ENCODE results near the gene LRRIQ4. TPM values are rescaled to one million over a fixed set of nuclear protein-coding genes. Genes with fewer than 3 reads are reported as not detected.

Gene LRRIQ4
- total RNA-seq, 1 donor from 2014 or later: not detected

DNA sequence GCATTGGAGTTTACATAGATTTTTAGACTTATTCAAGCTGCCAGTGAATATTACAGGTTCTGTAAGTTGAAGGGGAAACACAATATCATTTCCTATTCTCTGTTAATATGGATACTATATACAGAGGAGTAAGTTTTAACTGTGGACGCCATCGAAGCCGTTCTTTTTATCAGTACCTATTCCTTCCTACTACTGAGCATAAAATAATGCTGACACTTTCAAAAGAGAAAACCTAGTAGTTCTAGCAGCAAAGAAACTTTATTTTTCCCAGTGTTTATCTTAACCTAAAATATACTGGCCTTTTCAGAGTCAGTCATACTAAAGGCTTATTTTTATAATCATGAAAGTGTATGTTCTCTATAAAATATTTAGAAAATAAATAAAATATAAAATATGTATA is 42.8 kb downstream of the LRRIQ4 start:
- peaks cover 16% of the 10 kb centered on the region for H3K27me3 Mint-ChIP-seq (ENCODE audit: low read depth, unreplicated experiment)
- H3K79me2 ChIP-seq (ENCODE audit: insufficient read depth, low read length): no peaks in the 10 kb centered on the region
- H4K20me1 ChIP-seq (ENCODE audit: insufficient read depth, low read length): no peaks in the 10 kb centered on the region
- no peak overlapping the region for H3K4me3 Mint-ChIP-seq (ENCODE audit: unreplicated experiment)
- no peak for TF ChIP-seq EZH2 (IDR thresholded peaks at IDR 0.05; ENCODE audit: insufficient read depth, low read length)
- TF ChIP-seq, protein P1, sequence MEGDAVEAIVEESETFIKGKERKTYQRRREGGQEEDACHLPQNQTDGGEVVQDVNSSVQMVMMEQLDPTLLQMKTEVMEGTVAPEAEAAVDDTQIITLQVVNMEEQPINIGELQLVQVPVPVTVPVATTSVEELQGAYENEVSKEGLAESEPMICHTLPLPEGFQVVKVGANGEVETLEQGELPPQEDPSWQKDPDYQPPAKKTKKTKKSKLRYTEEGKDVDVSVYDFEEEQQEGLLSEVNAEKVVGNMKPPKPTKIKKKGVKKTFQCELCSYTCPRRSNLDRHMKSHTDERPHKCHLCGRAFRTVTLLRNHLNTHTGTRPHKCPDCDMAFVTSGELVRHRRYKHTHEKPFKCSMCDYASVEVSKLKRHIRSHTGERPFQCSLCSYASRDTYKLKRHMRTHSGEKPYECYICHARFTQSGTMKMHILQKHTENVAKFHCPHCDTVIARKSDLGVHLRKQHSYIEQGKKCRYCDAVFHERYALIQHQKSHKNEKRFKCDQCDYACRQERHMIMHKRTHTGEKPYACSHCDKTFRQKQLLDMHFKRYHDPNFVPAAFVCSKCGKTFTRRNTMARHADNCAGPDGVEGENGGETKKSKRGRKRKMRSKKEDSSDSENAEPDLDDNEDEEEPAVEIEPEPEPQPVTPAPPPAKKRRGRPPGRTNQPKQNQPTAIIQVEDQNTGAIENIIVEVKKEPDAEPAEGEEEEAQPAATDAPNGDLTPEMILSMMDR (IDR thresholded peaks at IDR 0.05; ENCODE audit: insufficient read depth, low read depth, low read length): no peak
- H3K4me3 ChIP-seq (ENCODE audit: insufficient read depth, low read depth, low read length): no peak overlapping the region
- no peak overlapping the region for H2AFZ ChIP-seq (ENCODE audit: low read depth, low read length)
- FAIRE-seq (no peak), DNase-seq (ENCODE audit: low read depth) (no peak)
- no peak overlapping the region for H3K27ac Mint-ChIP-seq (ENCODE audit: unreplicated experiment)
- H3K36me3 ChIP-seq (ENCODE audit: insufficient read depth, low read length): no peaks in the 10 kb centered on the region
- no peaks in the 10 kb centered on the region for H3K36me3 Mint-ChIP-seq (ENCODE audit: low read depth, unreplicated experiment)
- H3K27ac ChIP-seq (ENCODE audit: low read depth, low read length): no peak overlapping the region
- no peaks in the 10 kb centered on the region for H3K9me3 ChIP-seq (ENCODE audit: insufficient read depth, low read depth, low read length)
- H3K27me3 ChIP-seq (ENCODE audit: insufficient read depth, low read length): peaks cover 8% of the 10 kb centered on the region
- no peaks in the 10 kb centered on the region for H3K4me1 Mint-ChIP-seq (ENCODE audit: low read depth, unreplicated experiment)
- no peaks in the 10 kb centered on the region for H3K9me3 Mint-ChIP-seq (ENCODE audit: unreplicated experiment)
- H3K4me1 ChIP-seq (ENCODE audit: insufficient read depth, low read length): no peaks in the 10 kb centered on the region
- H3K9ac ChIP-seq (ENCODE audit: low read length): no peak overlapping the region
- H3K4me2 ChIP-seq (ENCODE audit: low read length): no peak overlapping the region

DNA sequence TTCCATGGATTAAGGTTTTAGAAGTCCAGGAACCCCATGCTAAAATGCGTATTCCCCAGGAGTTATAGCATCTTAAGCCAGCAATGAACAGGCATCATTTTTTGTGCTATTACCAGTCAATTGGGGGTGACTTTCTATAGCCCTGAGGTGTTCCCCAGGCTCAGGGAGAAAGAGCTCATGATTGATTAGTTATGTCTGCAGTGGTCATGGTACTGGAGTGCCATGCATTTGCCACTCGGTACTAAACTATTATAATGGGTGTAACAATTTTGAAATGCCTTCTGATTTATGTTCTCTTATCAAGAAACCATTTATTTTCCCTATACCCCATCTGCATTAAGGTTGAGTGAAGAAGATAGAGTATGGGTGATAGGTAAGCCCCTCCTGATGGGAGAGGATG is 45.1 kb downstream of the LRRIQ4 start:
- no peaks in the 10 kb centered on the region for H3K9me3 Mint-ChIP-seq (ENCODE audit: unreplicated experiment)
- Histone ChIP-seq H3K79me2 (ENCODE audit: insufficient read depth, low read length) (no peaks in the 10 kb centered on the region), H3K27me3 (ENCODE audit: insufficient read depth, low read length) (peaks cover 8% of the 10 kb centered on the region), H3K4me3 (ENCODE audit: insufficient read depth, low read depth, low read length) (no peak overlapping the region), H3K9ac (ENCODE audit: low read length) (no peak overlapping the region), H4K20me1 (ENCODE audit: insufficient read depth, low read length) (no peaks in the 10 kb centered on the region), H3K4me2 (ENCODE audit: low read length) (no peak overlapping the region), H2AFZ (ENCODE audit: low read depth, low read length) (no peak overlapping the region), H3K36me3 (ENCODE audit: insufficient read depth, low read length) (no peaks in the 10 kb centered on the region), H3K27ac (ENCODE audit: low read depth, low read length) (no peak overlapping the region), H3K9me3 (ENCODE audit: insufficient read depth, low read depth, low read length) (no peaks in the 10 kb centered on the region), H3K4me1 (ENCODE audit: insufficient read depth, low read length) (no peaks in the 10 kb centered on the region)
- DNase-seq (ENCODE audit: low read depth) (no peak), FAIRE-seq (no peak)
- H3K36me3 Mint-ChIP-seq (ENCODE audit: low read depth, unreplicated experiment): no peaks in the 10 kb centered on the region
- H3K27me3 Mint-ChIP-seq (ENCODE audit: low read depth, unreplicated experiment): peaks cover 16% of the 10 kb centered on the region
- H3K4me3 Mint-ChIP-seq (ENCODE audit: unreplicated experiment): no peak overlapping the region
- no peak overlapping the region for H3K27ac Mint-ChIP-seq (ENCODE audit: unreplicated experiment)
- no peaks in the 10 kb centered on the region for H3K4me1 Mint-ChIP-seq (ENCODE audit: low read depth, unreplicated experiment)
- TF ChIP-seq, protein P1 (IDR thresholded peaks at IDR 0.05; ENCODE audit: insufficient read depth, low read depth, low read length): no peak
- no peak for TF ChIP-seq EZH2 (IDR thresholded peaks at IDR 0.05; ENCODE audit: insufficient read depth, low read length)

DNA sequence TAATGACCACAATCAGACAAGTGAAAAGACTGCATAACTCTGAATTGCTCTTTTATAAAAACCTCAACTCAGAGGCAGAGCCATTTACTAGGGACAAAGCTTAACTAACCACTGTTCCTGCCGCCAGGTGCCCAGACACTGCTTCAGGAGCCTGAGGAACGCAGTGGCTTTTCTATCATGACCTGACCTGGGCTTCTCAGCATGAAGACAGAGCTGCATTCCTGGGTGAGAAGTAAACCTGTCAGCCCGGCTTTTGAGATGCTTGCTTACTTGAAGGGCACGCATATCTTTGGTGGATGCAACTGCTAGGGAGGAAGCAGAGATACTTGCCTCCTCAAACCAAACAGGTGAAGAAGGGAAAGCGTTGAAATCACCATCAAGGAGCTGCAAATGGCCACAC is 49.2 kb downstream of the LRRIQ4 start:
- no peaks in the 10 kb centered on the region for H3K36me3 ChIP-seq (ENCODE audit: insufficient read depth, low read length)
- H3K4me2 ChIP-seq (ENCODE audit: low read length): no peak overlapping the region
- no peaks in the 10 kb centered on the region for H4K20me1 ChIP-seq (ENCODE audit: insufficient read depth, low read length)
- Mint-ChIP-seq H3K4me3 (ENCODE audit: unreplicated experiment) (no peak overlapping the region), H3K9me3 (ENCODE audit: unreplicated experiment) (no peaks in the 10 kb centered on the region), H3K27me3 (ENCODE audit: low read depth, unreplicated experiment) (peaks cover 9% of the 10 kb centered on the region), H3K4me1 (ENCODE audit: low read depth, unreplicated experiment) (no peaks in the 10 kb centered on the region), H3K27ac (ENCODE audit: unreplicated experiment) (no peak overlapping the region), H3K36me3 (ENCODE audit: low read depth, unreplicated experiment) (no peaks in the 10 kb centered on the region)
- H3K4me1 ChIP-seq (ENCODE audit: insufficient read depth, low read length): no peaks in the 10 kb centered on the region
- H3K27me3 ChIP-seq (ENCODE audit: insufficient read depth, low read length): peaks cover 5% of the 10 kb centered on the region
- TF ChIP-seq, protein P1 (IDR thresholded peaks at IDR 0.05; ENCODE audit: insufficient read depth, low read depth, low read length): no peak
- TF ChIP-seq EZH2 (IDR thresholded peaks at IDR 0.05; ENCODE audit: insufficient read depth, low read length): no peak
- no peak overlapping the region for H3K4me3 ChIP-seq (ENCODE audit: insufficient read depth, low read depth, low read length)
- H3K79me2 ChIP-seq (ENCODE audit: insufficient read depth, low read length): no peaks in the 10 kb centered on the region
- H3K27ac ChIP-seq (ENCODE audit: low read depth, low read length): no peak overlapping the region
- DNase-seq (ENCODE audit: low read depth) (no peak), FAIRE-seq (no peak)
- no peak overlapping the region for H3K9ac ChIP-seq (ENCODE audit: low read length)
- H2AFZ ChIP-seq (ENCODE audit: low read depth, low read length): no peak overlapping the region
- H3K9me3 ChIP-seq (ENCODE audit: insufficient read depth, low read depth, low read length): no peaks in the 10 kb centered on the region

Data from astrocyte (in vitro differentiated cells and primary cell).